GM03348 (cell line): ENCODE measurements around the gene APEH.

Source experiments
- DNase-seq: peaks from one replicate; pipeline ENCODE4 v3.0.0; 2012; ENCODE audit warnings: low spot score

APEH gene

GRCh38 chr3:49714728-49715550 is 40.8 kb downstream of the APEH start:
- DNase-seq = no peak

GRCh38 chr3:49715611-49716121 is 41.5 kb downstream of the APEH start:
- no peak for DNase-seq

- no peak for DNase-seq
Observed at GRCh38 chr3:49716169-49716568, 42.0 kb downstream of the APEH start.

DNA sequence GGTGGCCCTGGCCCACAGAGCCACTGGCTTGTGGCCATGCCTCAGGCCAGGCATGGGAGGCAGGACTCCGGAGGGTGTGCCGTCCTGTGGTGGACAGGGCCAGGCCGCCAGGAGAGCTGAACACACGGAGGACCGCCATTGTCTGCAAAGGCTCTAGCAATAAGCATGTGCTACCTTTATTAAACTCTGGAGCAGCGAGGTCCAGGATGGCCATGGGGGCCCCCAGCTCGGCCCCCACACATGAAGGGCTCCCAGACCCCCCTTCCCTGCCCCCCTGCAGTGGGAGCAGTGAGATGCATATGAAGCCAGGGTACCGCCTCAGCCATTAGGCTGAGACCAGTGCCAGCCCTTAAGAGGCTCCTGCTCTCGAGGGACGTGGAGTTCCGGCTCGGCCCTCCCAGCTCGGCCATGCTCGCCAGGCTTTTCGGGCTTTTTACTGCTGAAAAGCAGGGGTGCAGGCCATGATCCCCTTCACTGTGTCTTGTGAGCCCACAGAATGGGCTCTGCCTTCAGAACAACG is 42.6 kb downstream of the APEH start:
- no peak for DNase-seq

DNA sequence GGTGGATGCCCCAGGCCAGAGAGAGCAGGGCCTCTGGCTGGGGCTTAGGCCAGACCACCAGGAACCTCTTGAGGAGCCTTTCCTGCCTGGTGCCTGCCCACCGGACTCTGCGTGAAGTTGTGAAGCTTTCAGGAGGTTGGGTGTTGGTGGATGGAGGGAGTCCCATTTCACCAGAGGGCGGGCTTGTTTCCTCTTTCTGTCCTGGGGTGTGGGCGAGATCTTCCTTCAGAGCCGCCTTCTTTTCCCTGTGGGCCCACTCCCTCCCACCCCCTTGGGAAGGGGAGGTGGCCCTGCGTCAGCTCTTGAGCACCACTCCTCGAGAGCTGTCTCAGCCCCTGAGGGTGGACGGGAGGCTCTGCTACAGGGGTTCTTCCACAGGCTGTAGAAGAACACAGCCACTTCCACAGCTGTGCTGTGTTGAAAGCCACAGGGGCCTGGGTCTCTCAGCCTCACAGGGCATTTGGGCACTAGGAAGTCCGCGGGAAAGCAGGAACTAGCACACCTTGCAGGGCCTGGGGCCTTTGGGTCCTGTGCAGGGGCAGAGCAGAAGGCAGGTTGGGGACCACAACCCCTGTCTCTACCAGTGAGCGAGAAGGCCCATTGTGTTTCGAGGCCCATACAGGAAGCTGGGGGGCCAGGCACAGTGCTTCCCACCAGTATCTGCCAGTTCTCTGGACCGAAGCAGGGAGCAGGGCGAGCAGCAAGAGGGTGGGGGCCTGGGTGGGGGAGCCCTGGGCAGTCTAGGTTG is 43.2 kb downstream of the APEH start:
- DNase-seq = no peak

DNA sequence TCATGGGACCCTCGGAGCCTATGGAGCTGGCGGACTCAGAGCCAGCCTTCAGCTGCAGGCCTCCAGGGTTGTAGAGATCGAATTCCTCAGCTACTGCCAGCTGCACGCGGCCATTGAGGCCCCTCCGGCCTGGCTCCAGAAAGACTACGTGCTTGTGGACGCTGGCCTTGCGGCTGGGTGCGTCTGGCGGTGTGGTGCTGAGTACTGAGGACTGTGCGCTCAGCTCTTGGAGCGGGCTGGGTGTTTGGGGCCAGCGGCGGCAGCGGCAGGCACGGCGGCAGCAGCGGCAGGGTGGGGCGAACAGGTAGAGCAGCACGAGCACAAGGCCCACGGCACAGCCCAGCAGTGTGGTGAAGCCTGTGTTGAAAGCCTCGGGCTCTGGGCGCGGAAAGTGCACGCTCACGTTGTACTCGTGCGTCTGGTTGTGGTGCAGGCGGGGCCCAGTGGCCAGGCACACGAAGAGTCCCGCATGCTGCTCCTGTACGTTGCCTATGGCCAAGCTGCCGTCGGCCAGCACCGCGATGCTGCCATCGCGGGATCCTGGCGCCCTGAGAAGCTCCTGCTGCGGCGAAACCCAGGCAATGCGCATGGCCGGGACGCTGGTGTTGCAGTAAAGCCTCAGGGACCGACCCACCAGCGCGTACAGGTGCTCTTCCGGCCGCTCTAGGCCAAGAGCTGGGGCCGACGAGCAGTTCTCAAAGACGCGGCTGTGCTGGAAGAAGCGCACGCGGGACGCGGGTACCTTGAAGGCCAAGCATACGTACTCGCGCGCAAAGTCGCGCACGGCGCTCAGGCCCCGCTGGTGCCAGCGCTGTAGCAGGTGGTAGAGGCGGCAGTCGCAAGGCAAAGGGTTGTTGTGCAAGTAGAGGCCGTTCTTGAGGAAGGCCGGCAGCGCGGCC is 44.1 kb downstream of the APEH start:
- no peak for DNase-seq

DNA sequence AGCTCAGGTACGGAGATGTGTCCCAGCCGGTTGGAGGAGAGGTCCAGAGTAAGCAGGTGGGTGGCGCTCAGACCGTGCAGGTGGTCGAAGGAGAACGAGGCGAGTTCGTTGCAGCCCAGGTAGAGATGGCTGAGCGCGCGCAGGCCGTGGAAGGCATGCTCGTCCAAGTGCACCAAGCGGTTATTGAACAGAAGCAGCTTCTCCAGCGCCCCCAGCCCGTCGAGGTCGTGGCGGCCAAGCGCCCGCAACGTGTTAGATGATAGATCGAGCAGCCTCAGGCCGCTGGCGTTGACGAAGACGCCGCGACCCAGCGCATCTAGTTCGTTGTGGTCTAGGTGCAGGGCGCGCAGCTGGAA is 44.7 kb downstream of the APEH start:
- no peak for DNase-seq

- DNase-seq = peak; percentile 99
Observed at GRCh38 chr3:49719214-49719884, 45.2 kb downstream of the APEH start, which contains the start of gene AMIGO3. Gene AMIGO3, minus strand, starts transcription at chr3:49719684. Its CDS starts 219 bp downstream, at chr3:49719465.

DNA sequence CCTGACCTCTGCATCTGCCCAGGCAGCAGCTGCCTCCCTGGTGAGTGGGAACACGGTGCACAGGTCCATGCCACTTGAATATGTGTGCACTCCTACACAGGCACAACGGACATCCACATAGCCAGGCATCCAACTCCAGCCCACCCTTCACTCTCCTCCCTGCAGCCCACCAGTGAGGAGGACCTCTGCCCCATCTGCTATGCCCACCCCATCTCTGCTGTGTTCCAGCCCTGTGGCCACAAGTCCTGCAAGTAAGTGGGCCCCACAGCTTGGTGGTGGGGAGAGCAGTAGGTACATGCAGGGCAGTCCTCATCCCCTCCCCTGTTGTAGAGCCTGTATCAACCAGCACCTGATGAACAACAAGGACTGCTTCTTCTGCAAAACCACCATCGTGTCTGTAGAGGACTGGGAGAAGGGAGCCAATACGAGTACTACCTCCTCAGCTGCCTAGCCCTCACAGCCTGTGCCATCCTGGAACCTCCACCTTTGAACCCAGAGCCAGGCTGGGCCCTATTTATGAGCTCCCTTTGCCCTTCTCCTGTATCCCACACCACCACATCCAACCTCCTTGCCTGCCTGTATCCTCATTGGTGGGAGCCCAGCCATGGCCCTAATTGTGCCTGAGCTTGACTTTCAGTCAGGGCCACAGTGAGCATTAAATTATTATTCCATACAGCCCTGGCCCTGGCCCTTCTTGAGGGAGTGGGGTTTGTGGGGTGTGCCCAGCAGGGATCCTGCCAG is 46.9 kb downstream of the APEH start:
- no peak for DNase-seq

GRCh38 chr3:49721596-49721895 is 47.4 kb downstream of the APEH start:
- no peak for DNase-seq

GRCh38 chr3:49721896-49722781 is 48.0 kb downstream of the APEH start:
- DNase-seq = no peak

DNA sequence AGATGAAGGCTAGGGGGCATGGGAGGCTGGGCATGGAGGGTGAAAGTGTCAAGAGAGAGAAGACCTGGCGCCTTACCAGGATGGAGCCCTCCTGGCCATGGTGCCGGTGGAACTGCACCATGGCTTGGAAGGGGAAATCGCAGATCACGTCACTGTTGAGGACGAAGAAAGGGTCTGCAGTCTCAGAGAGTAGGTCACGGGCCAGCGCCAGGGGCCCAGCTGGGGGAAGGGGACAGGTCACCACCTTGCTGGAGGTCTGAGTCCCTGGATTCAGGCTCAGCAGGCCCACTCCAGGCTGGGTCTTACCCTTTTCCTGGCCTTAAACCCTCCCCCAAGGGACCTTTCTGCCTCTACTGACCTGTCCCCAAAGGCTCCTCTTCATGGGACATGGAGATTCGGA is 48.7 kb downstream of the APEH start:
- no peak for DNase-seq

GRCh38 chr3:49723296-49723627 is 49.1 kb downstream of the APEH start:
- peak; percentile 56 for DNase-seq

DNA sequence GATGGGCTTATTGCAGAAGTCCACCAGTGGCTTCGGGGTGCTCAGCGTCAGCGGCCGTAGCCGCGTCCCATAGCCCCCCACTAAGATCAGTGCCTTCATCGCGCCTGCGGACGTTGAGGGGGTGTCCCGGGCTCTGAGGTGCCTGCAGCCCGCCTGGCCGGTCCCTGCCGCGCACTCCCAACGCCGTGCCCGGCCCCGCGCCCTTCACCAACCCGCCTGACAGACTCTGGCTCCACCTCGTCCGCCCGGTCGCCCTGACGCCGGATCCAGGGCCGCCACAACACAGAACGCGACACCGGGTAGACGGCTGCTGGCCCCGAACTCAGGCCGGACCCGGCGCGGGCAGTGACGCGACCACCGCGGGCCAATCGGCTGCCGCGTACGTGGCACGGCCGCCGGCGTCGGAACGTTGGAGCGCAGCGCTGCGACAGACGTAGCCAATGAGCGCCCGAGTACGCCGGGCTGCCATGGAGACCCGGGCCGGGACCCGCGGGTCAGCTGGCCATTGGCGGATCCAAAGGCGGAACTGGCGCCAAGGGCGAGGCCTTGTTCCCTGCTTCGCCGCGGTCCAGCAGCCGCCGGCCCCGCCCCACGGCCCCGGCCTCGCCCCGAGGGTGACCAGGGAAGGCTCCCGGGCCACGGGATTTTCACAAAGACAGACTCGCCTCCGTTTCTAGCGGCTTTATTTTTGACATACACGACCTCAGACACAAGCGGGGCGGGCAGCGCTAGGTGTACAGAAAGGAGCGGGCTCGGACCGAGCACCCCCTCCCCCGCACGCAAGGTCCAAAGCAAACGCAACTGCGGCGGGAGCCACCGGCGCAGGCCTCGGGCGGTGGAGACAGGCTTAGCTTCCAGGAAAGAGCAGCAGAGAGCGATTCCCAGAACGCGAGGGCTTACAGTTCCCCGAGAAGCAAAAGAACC is 49.7 kb downstream of the APEH start, which contains the start of gene GMPPB:
Gene GMPPB, minus strand, starts transcription at position 324 of the 924 bp plus-strand sequence. Its CDS starts 225 bp downstream, at position 99.
- peak; percentile 100 for DNase-seq

GRCh38 chr3:49724586-49724985 is 50.4 kb downstream of the APEH start:
- DNase-seq = no peak

DNA sequence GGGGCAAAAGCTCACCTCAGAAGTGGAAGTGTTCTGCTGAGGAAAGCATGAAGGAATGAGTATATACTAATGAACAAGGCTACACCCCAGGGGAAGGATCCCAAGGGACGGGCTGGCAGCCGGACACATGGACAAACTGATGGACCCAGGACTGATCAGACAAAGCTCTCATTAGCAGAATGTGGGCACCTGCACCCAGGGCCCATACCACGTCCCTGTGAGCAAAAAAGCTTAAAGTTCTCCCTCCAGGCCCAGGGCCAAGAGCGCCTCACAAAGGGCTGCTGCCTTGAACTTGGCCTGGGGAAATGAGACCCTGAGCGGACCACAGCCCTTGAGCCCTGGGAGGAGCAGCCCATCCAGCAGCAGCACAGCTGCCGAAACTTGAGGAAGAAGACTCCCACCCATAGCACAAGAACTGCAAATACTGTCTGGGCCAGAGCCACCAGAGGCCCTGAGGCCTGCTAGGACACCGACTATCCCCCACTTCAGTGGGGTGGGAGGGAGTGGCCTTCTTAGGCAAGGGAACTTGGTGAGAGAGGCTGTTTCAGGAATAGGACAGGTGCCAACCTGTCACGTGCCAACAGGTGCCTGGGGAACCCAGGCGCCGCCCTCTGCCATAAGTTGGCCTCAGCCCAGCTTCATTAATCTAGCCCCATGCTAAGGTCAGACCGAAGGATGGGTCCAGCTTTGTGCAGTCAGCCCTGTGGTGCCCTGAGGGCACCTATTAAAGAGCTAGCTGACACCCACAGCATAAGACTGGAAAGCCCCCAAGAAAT is 51.9 kb downstream of the APEH start:
- no peak for DNase-seq

DNA sequence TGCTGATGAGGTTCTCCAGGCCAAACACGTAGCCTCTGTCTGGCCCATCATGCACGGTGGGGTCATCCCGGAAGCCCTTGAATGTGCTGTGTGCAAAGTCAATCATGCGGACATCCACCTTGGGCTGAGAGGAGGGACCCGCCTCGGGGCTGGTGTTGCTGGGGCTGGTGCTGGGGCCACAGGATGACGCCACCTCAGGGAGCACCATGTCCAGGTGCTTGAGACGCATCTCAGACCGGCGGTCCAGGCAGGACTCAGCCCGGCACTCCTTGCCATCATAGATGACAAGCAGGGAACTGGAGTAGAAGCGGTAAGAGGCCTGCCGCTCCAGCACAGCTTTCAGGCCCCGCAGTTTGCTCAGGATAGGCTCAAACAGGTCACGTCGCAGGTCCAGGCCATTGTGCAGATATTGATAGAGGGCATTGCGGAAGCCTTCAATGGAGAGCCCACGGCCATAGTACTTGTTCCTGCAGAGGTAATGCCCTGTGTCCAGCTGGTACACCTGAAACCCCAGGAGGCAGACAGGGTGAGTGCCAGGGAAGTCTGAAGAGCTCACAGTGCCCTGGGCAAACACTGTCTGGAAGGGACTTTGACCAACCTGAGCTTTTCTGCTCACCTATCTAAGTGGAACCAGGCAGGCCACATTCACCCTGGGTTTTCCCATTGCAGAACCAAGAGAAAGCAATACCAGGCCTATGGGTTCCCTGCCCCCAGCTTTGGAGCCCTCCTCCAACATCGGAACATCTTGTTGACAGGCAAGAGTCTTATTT is 53.2 kb downstream of the APEH start:
- peak; percentile 2 for DNase-seq
